HEK293 (cell line): Measurements from ENCODE around the gene ZFYVE1.

ENCODE experiments used
- GLIS1 ChIP-seq: fragments of 450-650 bp; formaldehyde crosslinking; IDR thresholded peaks from 2 replicates; pipeline ENCODE4 v1.5.1; 2016; ENCODE audit warnings: missing biosample characterization, missing genetic modification characterization
- HOXC10 ChIP-seq: sonication (generic); formaldehyde crosslinking; IDR thresholded peaks from 2 replicates; pipeline ENCODE4 v1.8.1; 2023; ENCODE audit warnings: mild to moderate bottlenecking, missing genetic modification reagents
- IKZF3 ChIP-seq: fragments of 450-650 bp; IDR thresholded peaks from 2 replicates; pipeline ENCODE4 v1.5.0; 2018; ENCODE audit warnings: missing biosample characterization, mild to moderate bottlenecking, missing genetic modification characterization, moderate library complexity
- PBX3 ChIP-seq: sonication (generic); formaldehyde crosslinking; IDR thresholded peaks from 2 replicates; pipeline ENCODE4 v1.8.1; 2022; ENCODE audit warnings: mild to moderate bottlenecking, moderate library complexity, missing genetic modification reagents
- PRDM1 ChIP-seq: fragments of 450-650 bp; formaldehyde crosslinking; IDR thresholded peaks from 2 replicates; pipeline ENCODE4; 2016; ENCODE audit warnings: missing biosample characterization, missing genetic modification characterization
- ZBTB7A ChIP-seq: fragments of 450-650 bp; formaldehyde crosslinking; IDR thresholded peaks from 2 replicates; pipeline ENCODE4 v1.5.1; 2016; ENCODE audit warnings: low read depth, missing biosample characterization, missing genetic modification characterization
- ZNF362 ChIP-seq: fragments of 450-650 bp; formaldehyde crosslinking; IDR thresholded peaks from 2 replicates; pipeline ENCODE4 v1.5.1; 2016; ENCODE audit warnings: missing biosample characterization, missing genetic modification characterization
- ZNF514 ChIP-seq: fragments of 450-650 bp; formaldehyde crosslinking; IDR thresholded peaks from 2 replicates; pipeline ENCODE4 v1.5.1; 2016; ENCODE audit warnings: missing biosample characterization, missing genetic modification characterization
- ZNF623 ChIP-seq: fragments of 450-650 bp; formaldehyde crosslinking; IDR thresholded peaks from 2 replicates; pipeline ENCODE4 v1.5.1; 2016; ENCODE audit warnings: missing biosample characterization, missing genetic modification characterization
- ZNF777 ChIP-seq: fragments of 450-650 bp; formaldehyde crosslinking; IDR thresholded peaks from 2 replicates; pipeline ENCODE4 v1.5.1; 2017; ENCODE audit warnings: missing biosample characterization, missing genetic modification characterization, borderline replicate concordance
- TF ChIP-seq, protein P1 (sequence below): fragments of 450-650 bp; formaldehyde crosslinking; IDR thresholded peaks from 2 replicates; pipeline ENCODE4 v1.5.1; 2016; ENCODE audit warnings: missing biosample characterization, missing genetic modification characterization
- TF ChIP-seq, protein P2 (sequence below): fragments of 450-650 bp; formaldehyde crosslinking; optimal IDR thresholded peaks from 2 replicates; pipeline ENCODE3; 2016; ENCODE audit warnings: missing biosample characterization, mild to moderate bottlenecking, missing genetic modification characterization
- TF ChIP-seq, protein P3 (sequence below): fragments of 450-650 bp; formaldehyde crosslinking; IDR thresholded peaks from 2 replicates; pipeline ENCODE4 v1.5.1; 2016; ENCODE audit warnings: missing biosample characterization, missing genetic modification characterization, low read depth

DNA sequence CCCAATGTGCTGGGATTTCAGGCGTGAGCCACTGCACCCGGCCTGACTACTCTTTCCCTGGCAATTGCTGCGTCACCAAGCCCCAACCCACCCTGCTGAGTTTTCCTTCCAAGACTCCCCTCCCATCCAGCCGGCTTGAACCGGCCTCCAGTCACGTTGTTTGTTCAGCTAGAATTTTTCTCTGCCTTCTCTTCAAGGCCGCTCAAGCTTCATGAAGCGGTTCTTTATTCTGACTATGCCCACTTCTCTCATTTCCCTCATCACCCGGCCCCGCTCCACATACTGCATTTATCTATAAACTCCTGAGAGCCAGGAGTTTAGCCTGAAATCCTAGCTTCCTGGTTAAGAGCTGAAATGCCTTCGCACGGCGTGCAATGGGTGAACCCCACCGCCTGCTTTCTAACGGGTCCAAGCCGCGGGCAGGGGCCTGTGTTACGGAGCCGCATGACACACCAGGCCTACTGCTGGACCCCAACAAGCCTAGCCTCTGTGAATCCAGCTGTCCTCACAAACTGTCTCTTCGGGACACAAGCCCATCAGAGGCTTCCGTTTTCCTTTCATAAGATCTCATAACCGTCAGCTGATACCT lies 101.6 kb downstream of the ZFYVE1 start:
- TF ChIP-seq ZBTB7A (tag by site-specific recombination) (no peak), ZNF362 (no peak), GLIS1 (tag by site-specific recombination) (no peak), ZNF777 (tag by site-specific recombination) (no peak), PRDM1 (tag by site-specific recombination) (no peak), ZNF514 (tag by site-specific recombination) (no peak), HOXC10 (CRISPR knock-in tag) (no peak), PBX3 (CRISPR knock-in tag) (no peak), ZNF623 (tag by site-specific recombination) (no peak), IKZF3 (tag by site-specific recombination) (no peak)
- TF ChIP-seq, protein P1, sequence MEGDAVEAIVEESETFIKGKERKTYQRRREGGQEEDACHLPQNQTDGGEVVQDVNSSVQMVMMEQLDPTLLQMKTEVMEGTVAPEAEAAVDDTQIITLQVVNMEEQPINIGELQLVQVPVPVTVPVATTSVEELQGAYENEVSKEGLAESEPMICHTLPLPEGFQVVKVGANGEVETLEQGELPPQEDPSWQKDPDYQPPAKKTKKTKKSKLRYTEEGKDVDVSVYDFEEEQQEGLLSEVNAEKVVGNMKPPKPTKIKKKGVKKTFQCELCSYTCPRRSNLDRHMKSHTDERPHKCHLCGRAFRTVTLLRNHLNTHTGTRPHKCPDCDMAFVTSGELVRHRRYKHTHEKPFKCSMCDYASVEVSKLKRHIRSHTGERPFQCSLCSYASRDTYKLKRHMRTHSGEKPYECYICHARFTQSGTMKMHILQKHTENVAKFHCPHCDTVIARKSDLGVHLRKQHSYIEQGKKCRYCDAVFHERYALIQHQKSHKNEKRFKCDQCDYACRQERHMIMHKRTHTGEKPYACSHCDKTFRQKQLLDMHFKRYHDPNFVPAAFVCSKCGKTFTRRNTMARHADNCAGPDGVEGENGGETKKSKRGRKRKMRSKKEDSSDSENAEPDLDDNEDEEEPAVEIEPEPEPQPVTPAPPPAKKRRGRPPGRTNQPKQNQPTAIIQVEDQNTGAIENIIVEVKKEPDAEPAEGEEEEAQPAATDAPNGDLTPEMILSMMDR (tag by site-specific recombination) = no peak
- TF ChIP-seq, protein P2, sequence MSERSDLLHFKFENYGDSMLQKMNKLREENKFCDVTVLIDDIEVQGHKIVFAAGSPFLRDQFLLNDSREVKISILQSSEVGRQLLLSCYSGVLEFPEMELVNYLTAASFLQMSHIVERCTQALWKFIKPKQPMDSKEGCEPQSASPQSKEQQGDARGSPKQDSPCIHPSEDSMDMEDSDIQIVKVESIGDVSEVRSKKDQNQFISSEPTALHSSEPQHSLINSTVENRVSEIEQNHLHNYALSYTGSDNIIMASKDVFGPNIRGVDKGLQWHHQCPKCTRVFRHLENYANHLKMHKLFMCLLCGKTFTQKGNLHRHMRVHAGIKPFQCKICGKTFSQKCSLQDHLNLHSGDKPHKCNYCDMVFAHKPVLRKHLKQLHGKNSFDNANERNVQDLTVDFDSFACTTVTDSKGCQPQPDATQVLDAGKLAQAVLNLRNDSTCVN (tag by site-specific recombination) = no peak
- TF ChIP-seq, protein P3, sequence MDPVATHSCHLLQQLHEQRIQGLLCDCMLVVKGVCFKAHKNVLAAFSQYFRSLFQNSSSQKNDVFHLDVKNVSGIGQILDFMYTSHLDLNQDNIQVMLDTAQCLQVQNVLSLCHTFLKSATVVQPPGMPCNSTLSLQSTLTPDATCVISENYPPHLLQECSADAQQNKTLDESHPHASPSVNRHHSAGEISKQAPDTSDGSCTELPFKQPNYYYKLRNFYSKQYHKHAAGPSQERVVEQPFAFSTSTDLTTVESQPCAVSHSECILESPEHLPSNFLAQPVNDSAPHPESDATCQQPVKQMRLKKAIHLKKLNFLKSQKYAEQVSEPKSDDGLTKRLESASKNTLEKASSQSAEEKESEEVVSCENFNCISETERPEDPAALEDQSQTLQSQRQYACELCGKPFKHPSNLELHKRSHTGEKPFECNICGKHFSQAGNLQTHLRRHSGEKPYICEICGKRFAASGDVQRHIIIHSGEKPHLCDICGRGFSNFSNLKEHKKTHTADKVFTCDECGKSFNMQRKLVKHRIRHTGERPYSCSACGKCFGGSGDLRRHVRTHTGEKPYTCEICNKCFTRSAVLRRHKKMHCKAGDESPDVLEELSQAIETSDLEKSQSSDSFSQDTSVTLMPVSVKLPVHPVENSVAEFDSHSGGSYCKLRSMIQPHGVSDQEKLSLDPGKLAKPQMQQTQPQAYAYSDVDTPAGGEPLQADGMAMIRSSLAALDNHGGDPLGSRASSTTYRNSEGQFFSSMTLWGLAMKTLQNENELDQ = no peak
